ENCODE results near the gene RHBDD1. TPM values are rescaled to one million over a fixed set of nuclear protein-coding genes. Genes with fewer than 3 reads are reported as not detected.

RHBDD1 gene
- total RNA-seq, 4 donors from 2014 or later: 7.8 to 28.9 (median 18.0) TPM

- WGBS, 2 donors: 8 to 12% methylated on average over 8 to 26 of the region's 26 CpGs
- intact Hi-C loops (cut with DNase I; ENCODE audit: low total_unique reads): no loop called here
- DNase-seq (ENCODE audit: low spot score in 2 of 2): peak in 1 of 2 donors; percentile 89
- TF ChIP-seq CTCF (IDR thresholded peaks at IDR 0.05): no peak
- TF ChIP-seq POLR2A (IDR thresholded peaks at IDR 0.05): no peak
- peak overlapping the region; percentile 89 for H3K4me3 ChIP-seq (ENCODE audit: low read depth, poor library complexity, severe bottlenecking)
Observed at GRCh38 chr2:226835420-226835795, 446 bp upstream of the RHBDD1 start.

- intact Hi-C loops (cut with DNase I; ENCODE audit: low total_unique reads): no loop called here
- DNase-seq (ENCODE audit: low spot score in 2 of 2): no peak
- 1% methylated on average over 6 of the region's 6 CpGs for WGBS, 2 donors
- peak overlapping the region; percentile 89 for H3K4me3 ChIP-seq (ENCODE audit: low read depth, poor library complexity, severe bottlenecking)
- no peak for TF ChIP-seq POLR2A (IDR thresholded peaks at IDR 0.05)
- TF ChIP-seq CTCF (IDR thresholded peaks at IDR 0.05): no peak
Observed at GRCh38 chr2:226836548-226836885, 663 bp downstream of the RHBDD1 start.

- no peak for DNase-seq (ENCODE audit: low spot score in 2 of 2)
- 79 to 83% methylated on average over 7 of the region's 7 CpGs for WGBS, 2 donors
- TF ChIP-seq CTCF (IDR thresholded peaks at IDR 0.05) (no peak), POLR2A (IDR thresholded peaks at IDR 0.05) (no peak)
- no peak overlapping the region for H3K4me3 ChIP-seq (ENCODE audit: low read depth, poor library complexity, severe bottlenecking)
- intact Hi-C loops (cut with DNase I; ENCODE audit: low total_unique reads): no loop called here
Observed at GRCh38 chr2:226837334-226837733, 1.5 kb downstream of the RHBDD1 start.

GRCh38 chr2:226837787-226838603 is 2.1 kb downstream of the RHBDD1 start:
- no peak for DNase-seq (ENCODE audit: low spot score in 2 of 2)
- no peak overlapping the region for H3K4me3 ChIP-seq (ENCODE audit: low read depth, poor library complexity, severe bottlenecking)
- TF ChIP-seq POLR2A (IDR thresholded peaks at IDR 0.05): no peak
- TF ChIP-seq CTCF (IDR thresholded peaks at IDR 0.05): no peak
- WGBS, 2 donors: 84 to 88% methylated on average over 12 of the region's 12 CpGs
- intact Hi-C loops (cut with DNase I; ENCODE audit: low total_unique reads): no loop called here

- WGBS, 2 donors: 79% methylated on average over 3 of the region's 3 CpGs
- intact Hi-C loops (cut with DNase I; ENCODE audit: low total_unique reads): no loop called here
- TF ChIP-seq POLR2A (IDR thresholded peaks at IDR 0.05): no peak
- no peak for TF ChIP-seq CTCF (IDR thresholded peaks at IDR 0.05)
- DNase-seq (ENCODE audit: low spot score in 2 of 2): no peak
- no peak overlapping the region for H3K4me3 ChIP-seq (ENCODE audit: low read depth, poor library complexity, severe bottlenecking)
Observed at GRCh38 chr2:226838722-226839121, 2.9 kb downstream of the RHBDD1 start.

GRCh38 chr2:226839161-226839560 is 3.3 kb downstream of the RHBDD1 start:
- no peak overlapping the region for H3K4me3 ChIP-seq (ENCODE audit: low read depth, poor library complexity, severe bottlenecking)
- no peak for TF ChIP-seq POLR2A (IDR thresholded peaks at IDR 0.05)
- TF ChIP-seq CTCF (IDR thresholded peaks at IDR 0.05): no peak
- intact Hi-C loops (cut with DNase I; ENCODE audit: low total_unique reads): no loop called here
- DNase-seq (ENCODE audit: low spot score in 2 of 2): no peak
- 92 to 94% methylated on average over 10 of the region's 10 CpGs for WGBS, 2 donors

Data from lower leg skin (tissue), 4 donors.